ENCODE data around the gene HIPK1. TPM values are rescaled to one million over a fixed set of nuclear protein-coding genes. Genes with fewer than 3 reads are reported as not detected.

The HIPK1 gene
- total and polyA plus RNA-seq, 2 experiments from 2014 or later: 7.6 to 23.6 TPM

DNA sequence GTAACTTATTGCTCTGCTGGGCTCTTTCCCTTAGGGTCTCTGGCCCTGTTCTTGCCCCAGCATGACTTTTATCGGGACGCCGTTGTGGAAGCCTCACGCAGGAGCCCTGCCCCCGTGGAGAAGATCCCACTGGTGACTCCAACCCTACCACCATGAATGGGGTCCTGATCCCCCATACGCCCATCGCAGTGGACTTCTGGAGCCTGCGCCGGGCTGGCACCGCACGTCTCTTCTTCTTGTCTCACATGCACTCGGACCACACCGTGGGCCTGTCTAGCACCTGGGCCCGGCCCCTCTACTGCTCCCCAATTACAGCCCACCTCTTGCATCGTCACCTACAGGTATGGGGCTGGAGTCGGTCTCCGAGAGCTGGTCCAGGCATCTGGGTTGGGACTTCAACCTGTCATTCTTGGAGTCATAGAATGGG, 23.7 kb upstream of the HIPK1 start:
- Histone ChIP-seq H3K4me2 (ENCODE audit: unreplicated experiment) (peak overlapping the region; percentile 97), H3K4me1 (ENCODE audit: insufficient read depth) (peaks cover 8% of the 10 kb centered on the region), H3K36me3 (ENCODE audit: low read depth) (peaks cover 8% of the 10 kb centered on the region; the same call in 1 of the 2 replicates), H3K9ac (peak overlapping the region; percentile 93), H3K9me2 (ENCODE audit: insufficient read depth) (no peaks in the 10 kb centered on the region), H4K20me1 (ENCODE audit: insufficient read depth) (no peaks in the 10 kb centered on the region), H3K79me2 (ENCODE audit: insufficient read depth) (peaks cover 47% of the 10 kb centered on the region), H3K27ac (peak overlapping the region; percentile 52), H3K9me3 (ENCODE audit: low read depth) (no peaks in the 10 kb centered on the region), H3K4me3 (peak overlapping the region; percentile 86), H3K27me3 (replicated peaks; ENCODE audit: insufficient read depth) (no peaks in the 10 kb centered on the region), H2AFZ (peak overlapping the region; percentile 93), H3F3A (ENCODE audit: insufficient read depth) (peaks cover 10% of the 10 kb centered on the region)
- in situ Hi-C loops (cut with MboI): no loop called here
- WGBS, 2 experiments (ENCODE audit: low coverage in 1 of 2, low lambda C conversion rate in 2 of 2, missing lambda C conversion rate in 2 of 2): 1 to 2% methylated on average over 17 of the region's 17 CpGs
- TF ChIP-seq EZH2phosphoT487 (IDR thresholded peaks at IDR 0.05; ENCODE audit: insufficient read depth, low read depth) (no peak), EZH2 (IDR thresholded peaks at IDR 0.05; ENCODE audit: insufficient read depth, poor library complexity, severe bottlenecking) (no peak)
- peak; percentile 23 for DNase-seq

DNA sequence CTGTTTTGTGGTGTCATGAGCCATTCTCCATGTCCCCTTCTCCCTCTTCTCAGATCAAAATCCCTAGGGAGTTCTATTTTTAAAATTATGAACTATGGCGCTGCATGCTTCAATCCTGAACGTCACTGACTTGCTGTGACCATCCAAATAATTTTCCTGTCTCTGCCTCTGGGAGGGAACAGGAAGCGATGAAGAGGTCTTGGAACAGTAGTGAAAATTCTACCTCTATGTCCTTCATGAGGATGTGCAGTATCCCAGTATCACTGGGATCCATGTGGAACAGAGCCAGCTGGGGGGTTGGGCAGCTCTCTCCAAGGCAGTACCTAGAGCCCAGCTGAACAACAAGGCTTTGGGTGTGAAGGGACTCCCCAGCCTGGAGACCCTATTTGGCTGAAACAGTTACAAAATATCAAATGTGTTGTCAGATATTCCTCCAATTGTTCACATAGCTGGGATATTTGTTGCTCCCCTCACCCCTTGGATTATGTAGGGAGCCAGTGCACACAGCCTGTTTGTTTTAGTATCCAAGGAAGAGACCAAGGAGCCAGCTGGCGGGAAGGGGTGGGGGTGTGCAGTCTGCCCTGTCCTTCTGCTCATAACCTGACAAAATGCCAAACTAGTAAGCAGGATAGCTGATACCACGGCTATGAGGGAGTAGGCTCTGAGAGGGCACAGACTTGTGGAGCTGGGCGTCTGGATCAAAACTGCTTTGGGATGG, 16.4 kb upstream of the HIPK1 start:
- in situ Hi-C loops (cut with MboI): no loop called here
- H3K27ac ChIP-seq: no peak overlapping the region; the same call in 1 of the 2 replicates
- H3K36me3 ChIP-seq (ENCODE audit: low read depth): peaks cover 8% of the 10 kb centered on the region; the same call in 1 of the 2 replicates

DNA sequence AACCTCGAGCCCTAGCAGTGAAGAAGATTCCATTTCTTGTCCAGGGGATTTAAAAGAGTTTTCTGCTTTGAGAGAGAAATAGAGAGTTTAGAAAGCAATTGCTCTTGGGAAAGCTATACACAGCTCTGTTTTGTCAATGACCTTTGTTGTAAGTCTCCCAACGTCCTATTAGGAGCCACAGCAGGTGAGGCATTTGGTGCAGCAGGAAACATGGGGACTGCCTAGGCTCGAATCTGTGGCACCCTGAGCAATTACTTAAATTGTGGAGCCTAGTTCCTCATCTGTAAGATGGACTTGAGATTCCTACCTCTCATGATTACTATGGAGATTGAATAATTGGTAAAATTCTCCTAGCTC, 15.8 kb upstream of the HIPK1 start:
- no peaks in the 10 kb centered on the region for H3K27me3 ChIP-seq (replicated peaks; ENCODE audit: insufficient read depth)
- no peaks in the 10 kb centered on the region for H3K9me3 ChIP-seq (ENCODE audit: low read depth)
- H3K4me3 ChIP-seq: no peak overlapping the region
- in situ Hi-C loops (cut with MboI): no loop called here
- DNase-seq: no peak
- no peak overlapping the region for H3K9ac ChIP-seq
- H3K27ac ChIP-seq: no peak overlapping the region; the same call in 1 of the 2 replicates
- peak overlapping the region; percentile 45; the same call in 1 of the 2 replicates for H2AFZ ChIP-seq
- 0 out of 2 replicates have a peak, but pooled peaks cover 7% of the 10 kb centered on the region for H3F3A ChIP-seq (ENCODE audit: insufficient read depth)
- peaks cover 10% of the 10 kb centered on the region for H3K4me1 ChIP-seq (ENCODE audit: insufficient read depth)
- H3K79me2 ChIP-seq (ENCODE audit: insufficient read depth): no peaks in the 10 kb centered on the region; the same call in 1 of the 2 replicates
- TF ChIP-seq EZH2phosphoT487 (IDR thresholded peaks at IDR 0.05; ENCODE audit: insufficient read depth, low read depth): no peak
- no peak for TF ChIP-seq EZH2 (IDR thresholded peaks at IDR 0.05; ENCODE audit: insufficient read depth, poor library complexity, severe bottlenecking)
- H3K4me2 ChIP-seq (ENCODE audit: unreplicated experiment): no peak overlapping the region
- H4K20me1 ChIP-seq (ENCODE audit: insufficient read depth): no peaks in the 10 kb centered on the region
- H3K36me3 ChIP-seq (ENCODE audit: low read depth): peaks cover 5% of the 10 kb centered on the region; the same call in 1 of the 2 replicates
- WGBS, 2 experiments (ENCODE audit: low coverage in 1 of 2, low lambda C conversion rate in 2 of 2, missing lambda C conversion rate in 2 of 2): 67 to 72% methylated on average over 3 of the region's 3 CpGs
- no peaks in the 10 kb centered on the region for H3K9me2 ChIP-seq (ENCODE audit: insufficient read depth)

More for the DNA sequence above, 16.4 kb upstream of the HIPK1 start:
- TF ChIP-seq EZH2 (IDR thresholded peaks at IDR 0.05; ENCODE audit: insufficient read depth, poor library complexity, severe bottlenecking) (no peak), EZH2phosphoT487 (IDR thresholded peaks at IDR 0.05; ENCODE audit: insufficient read depth, low read depth) (no peak)
- H3K4me1 ChIP-seq (ENCODE audit: insufficient read depth): peaks cover 10% of the 10 kb centered on the region
- H4K20me1 ChIP-seq (ENCODE audit: insufficient read depth): no peaks in the 10 kb centered on the region
- H3K9ac ChIP-seq: no peak overlapping the region
- H3K9me2 ChIP-seq (ENCODE audit: insufficient read depth): no peaks in the 10 kb centered on the region
- 0 out of 2 replicates have a peak, but pooled peaks cover 7% of the 10 kb centered on the region for H3F3A ChIP-seq (ENCODE audit: insufficient read depth)
- H3K27me3 ChIP-seq (replicated peaks; ENCODE audit: insufficient read depth): no peaks in the 10 kb centered on the region
- peak overlapping the region; percentile 4 for H3K4me2 ChIP-seq (ENCODE audit: unreplicated experiment)
- no peaks in the 10 kb centered on the region for H3K9me3 ChIP-seq (ENCODE audit: low read depth)
- no peak overlapping the region for H3K4me3 ChIP-seq
- 65 to 75% methylated on average over 6 of the region's 6 CpGs for WGBS, 2 experiments (ENCODE audit: low coverage in 1 of 2, low lambda C conversion rate in 2 of 2, missing lambda C conversion rate in 2 of 2)
- H3K79me2 ChIP-seq (ENCODE audit: insufficient read depth): no peaks in the 10 kb centered on the region; the same call in 1 of the 2 replicates
- DNase-seq: peak; percentile 67
- H2AFZ ChIP-seq: peak overlapping the region; percentile 45; the same call in 1 of the 2 replicates

DNA sequence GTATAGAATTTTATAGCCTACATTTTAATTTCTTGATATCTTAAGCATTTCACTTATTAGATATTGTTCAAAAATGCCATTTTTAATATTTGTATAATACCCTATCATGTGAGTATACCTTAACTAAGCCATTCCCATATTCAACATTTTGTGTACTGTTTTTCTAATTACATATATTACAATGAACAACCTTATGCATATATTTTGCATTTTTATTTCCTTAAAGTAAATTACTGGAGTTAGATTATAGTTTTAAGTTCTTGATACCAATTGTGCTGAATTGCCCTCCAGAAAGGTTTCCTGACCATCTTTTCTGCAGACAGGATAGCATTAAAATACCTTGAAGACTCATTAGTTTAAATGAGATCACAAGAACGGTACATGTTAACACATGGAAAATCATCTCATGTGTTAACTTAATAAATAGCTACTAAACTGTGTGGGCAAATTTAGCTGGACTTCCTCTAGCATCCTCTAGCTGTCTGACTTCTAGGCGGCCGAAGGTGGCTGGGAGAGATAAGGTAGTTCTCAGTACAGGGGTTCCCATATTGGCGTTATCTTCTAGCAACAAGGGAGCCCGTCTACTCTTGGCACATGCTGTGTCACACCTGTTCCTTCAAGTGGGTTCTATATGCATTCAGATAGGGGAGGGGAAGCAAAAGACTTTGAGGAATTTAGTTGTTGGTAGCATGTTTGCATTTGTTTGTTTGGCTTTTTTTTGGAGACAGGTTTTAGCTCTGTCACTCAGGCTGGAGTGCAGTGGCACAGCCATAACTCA, 15.0 kb upstream of the HIPK1 start:
- in situ Hi-C loops (cut with MboI): no loop called here
- no peaks in the 10 kb centered on the region for H3K9me3 ChIP-seq (ENCODE audit: low read depth)
- no peaks in the 10 kb centered on the region for H4K20me1 ChIP-seq (ENCODE audit: insufficient read depth)
- peaks cover under 1% of the 10 kb centered on the region; the same call in 1 of the 2 replicates for H3K36me3 ChIP-seq (ENCODE audit: low read depth)
- H3F3A ChIP-seq (ENCODE audit: insufficient read depth): 0 out of 2 replicates have a peak, but pooled peaks cover 7% of the 10 kb centered on the region
- no peak overlapping the region for H3K9ac ChIP-seq
- H3K27me3 ChIP-seq (replicated peaks; ENCODE audit: insufficient read depth): no peaks in the 10 kb centered on the region
- TF ChIP-seq EZH2 (IDR thresholded peaks at IDR 0.05; ENCODE audit: insufficient read depth, poor library complexity, severe bottlenecking): no peak
- no peak for TF ChIP-seq EZH2phosphoT487 (IDR thresholded peaks at IDR 0.05; ENCODE audit: insufficient read depth, low read depth)
- H3K4me1 ChIP-seq (ENCODE audit: insufficient read depth): peaks cover 10% of the 10 kb centered on the region
- H3K79me2 ChIP-seq (ENCODE audit: insufficient read depth): no peaks in the 10 kb centered on the region
- 97% methylated on average over 5 of the region's 5 CpGs for WGBS, 2 experiments (ENCODE audit: low coverage in 1 of 2, low lambda C conversion rate in 2 of 2, missing lambda C conversion rate in 2 of 2)
- no peak for DNase-seq
- no peak overlapping the region for H3K4me2 ChIP-seq (ENCODE audit: unreplicated experiment)
- H3K9me2 ChIP-seq (ENCODE audit: insufficient read depth): no peaks in the 10 kb centered on the region
- no peak overlapping the region for H3K4me3 ChIP-seq
- no peak overlapping the region for H3K27ac ChIP-seq
- no peak overlapping the region for H2AFZ ChIP-seq
